HEK293 (cell line): ENCODE results near the gene KLHL21.
A peak's percentile ranks its signal among the peaks of the same experiment; 100 is the strongest.

Source experiments
- BCL11A ChIP-seq: fragments of 450-650 bp; formaldehyde crosslinking; IDR thresholded peaks from 2 replicates; pipeline ENCODE4 v1.5.1; 2016; ENCODE audit warnings: low read depth, missing biosample characterization, missing genetic modification characterization
- GLI4 ChIP-seq: fragments of 450-650 bp; formaldehyde crosslinking; IDR thresholded peaks from 2 replicates; pipeline ENCODE4 v1.5.1; 2016; ENCODE audit warnings: missing biosample characterization, missing genetic modification characterization
- OVOL3 ChIP-seq: fragments of 450-650 bp; formaldehyde crosslinking; IDR thresholded peaks from 2 replicates; pipeline ENCODE4 v1.5.1; 2016; ENCODE audit warnings: missing biosample characterization, missing genetic modification characterization
- REPIN1 ChIP-seq: fragments of 450-650 bp; formaldehyde crosslinking; IDR thresholded peaks from 2 replicates; pipeline ENCODE4 v1.5.1; 2017; ENCODE audit warnings: missing biosample characterization, missing genetic modification characterization, low read depth
- SCRT2 ChIP-seq: fragments of 450-650 bp; formaldehyde crosslinking; IDR thresholded peaks from 2 replicates; pipeline ENCODE4 v1.5.1; 2016; ENCODE audit warnings: missing biosample characterization, missing genetic modification characterization
- SP3 ChIP-seq: fragments of 450-650 bp; formaldehyde crosslinking; IDR thresholded peaks from 2 replicates; pipeline ENCODE4 v1.5.1; 2016; ENCODE audit warnings: missing biosample characterization, missing genetic modification characterization
- SP7 ChIP-seq: fragments of 450-650 bp; formaldehyde crosslinking; IDR thresholded peaks from 2 replicates; pipeline ENCODE4 v1.5.1; 2016; ENCODE audit warnings: missing biosample characterization, missing genetic modification characterization
- ZBTB8A ChIP-seq: fragments of 450-650 bp; formaldehyde crosslinking; IDR thresholded peaks from 2 replicates; pipeline ENCODE4 v1.5.1; 2016; ENCODE audit warnings: missing biosample characterization, missing genetic modification characterization
- ZFHX2 ChIP-seq: fragments of 450-650 bp; formaldehyde crosslinking; conservative IDR thresholded peaks from 2 replicates; pipeline ENCODE4 v1.5.1; 2016; ENCODE audit warnings: missing biosample characterization, missing genetic modification characterization
- ZNF112 ChIP-seq: fragments of 450-650 bp; formaldehyde crosslinking; IDR thresholded peaks from 2 replicates; pipeline ENCODE4 v1.5.0; 2017; ENCODE audit warnings: missing biosample characterization, missing genetic modification characterization
- ZNF114 ChIP-seq: fragments of 450-650 bp; formaldehyde crosslinking; IDR thresholded peaks from 2 replicates; pipeline ENCODE4 v1.5.0; 2017; ENCODE audit warnings: missing biosample characterization, missing genetic modification characterization
- ZNF2 ChIP-seq: fragments of 450-650 bp; formaldehyde crosslinking; IDR thresholded peaks from 2 replicates; pipeline ENCODE4 v1.5.1; 2016; ENCODE audit warnings: missing biosample characterization, missing genetic modification characterization
- ZNF354C ChIP-seq: fragments of 450-650 bp; formaldehyde crosslinking; IDR thresholded peaks from 2 replicates; pipeline ENCODE4 v1.5.1; 2016; ENCODE audit warnings: missing biosample characterization, missing genetic modification characterization, low read depth, borderline replicate concordance
- ZNF391 ChIP-seq: fragments of 450-650 bp; formaldehyde crosslinking; IDR thresholded peaks from 2 replicates; pipeline ENCODE4 v1.5.1; 2016; ENCODE audit warnings: low read depth, missing biosample characterization, missing genetic modification characterization, borderline replicate concordance
- ZNF777 ChIP-seq: fragments of 450-650 bp; formaldehyde crosslinking; IDR thresholded peaks from 2 replicates; pipeline ENCODE4 v1.5.1; 2017; ENCODE audit warnings: missing biosample characterization, missing genetic modification characterization, borderline replicate concordance
- TF ChIP-seq, protein P1 (sequence below): fragments of 450-650 bp; formaldehyde crosslinking; IDR thresholded peaks from 2 replicates; pipeline ENCODE4 v1.5.1; 2016; ENCODE audit warnings: missing biosample characterization, missing genetic modification characterization
- TF ChIP-seq, protein P2 (sequence below): fragments of 450-650 bp; formaldehyde crosslinking; IDR thresholded peaks from 2 replicates; pipeline ENCODE4 v1.5.1; 2016; ENCODE audit warnings: missing biosample characterization, missing genetic modification characterization
- TF ChIP-seq, protein P3 (sequence below): fragments of 450-650 bp; formaldehyde crosslinking; IDR thresholded peaks from 2 replicates; pipeline ENCODE4 v1.5.1; 2016; ENCODE audit warnings: missing biosample characterization, missing genetic modification characterization, borderline replicate concordance
- TF ChIP-seq, protein P4 (sequence below): fragments of 450-650 bp; formaldehyde crosslinking; IDR thresholded peaks from 2 replicates; pipeline ENCODE4 v1.5.1; 2017; ENCODE audit warnings: missing biosample characterization, missing genetic modification characterization
- TF ChIP-seq, protein P5 (sequence below): fragments of 450-650 bp; formaldehyde crosslinking; IDR thresholded peaks from 2 replicates; pipeline ENCODE4 v1.5.1; 2017; ENCODE audit warnings: missing biosample characterization, missing genetic modification characterization
- TF ChIP-seq, protein P6 (sequence below): fragments of 450-650 bp; formaldehyde crosslinking; IDR thresholded peaks from 2 replicates; pipeline ENCODE4 v1.5.1; 2017; ENCODE audit warnings: missing biosample characterization, missing genetic modification characterization
- TF ChIP-seq, protein P7 (sequence below): fragments of 450-650 bp; formaldehyde crosslinking; IDR thresholded peaks from 2 replicates; pipeline ENCODE4 v1.5.1; 2016; ENCODE audit warnings: missing biosample characterization, missing genetic modification characterization

Gene KLHL21

DNA sequence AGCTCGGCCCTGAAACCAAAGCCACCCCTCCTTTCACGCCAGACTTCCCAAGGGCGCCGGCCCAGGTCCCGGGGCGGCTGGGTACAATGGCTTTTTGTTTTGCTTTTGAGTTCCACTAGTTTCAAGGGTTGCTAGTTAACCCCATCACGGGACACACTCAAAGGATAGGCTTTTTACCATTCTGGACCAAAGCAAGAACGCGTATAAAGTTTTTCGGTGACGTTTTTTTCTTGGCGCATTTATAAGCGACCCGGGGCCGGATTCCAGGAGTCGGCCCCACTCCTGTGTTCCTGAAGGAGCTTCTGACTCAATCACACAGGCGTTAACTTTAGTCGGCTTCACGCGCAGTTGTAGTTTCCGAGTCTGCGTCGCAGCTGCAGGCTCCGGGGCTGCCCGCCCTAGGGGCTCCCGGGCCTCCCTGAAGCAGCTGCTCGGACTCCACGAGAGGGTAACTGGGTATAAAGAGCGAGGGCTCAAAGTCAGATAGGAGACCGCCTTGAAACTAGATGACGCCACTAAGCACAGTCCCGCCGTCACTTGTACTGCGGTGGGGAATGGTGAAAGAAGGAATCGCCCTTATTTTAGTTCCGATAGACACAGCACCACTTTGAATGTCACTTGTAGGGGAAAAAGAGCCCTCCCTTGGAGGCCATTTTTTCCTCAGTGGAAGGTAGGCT lies 707 bp upstream of the KLHL21 start (continued):
- TF ChIP-seq, protein P1, sequence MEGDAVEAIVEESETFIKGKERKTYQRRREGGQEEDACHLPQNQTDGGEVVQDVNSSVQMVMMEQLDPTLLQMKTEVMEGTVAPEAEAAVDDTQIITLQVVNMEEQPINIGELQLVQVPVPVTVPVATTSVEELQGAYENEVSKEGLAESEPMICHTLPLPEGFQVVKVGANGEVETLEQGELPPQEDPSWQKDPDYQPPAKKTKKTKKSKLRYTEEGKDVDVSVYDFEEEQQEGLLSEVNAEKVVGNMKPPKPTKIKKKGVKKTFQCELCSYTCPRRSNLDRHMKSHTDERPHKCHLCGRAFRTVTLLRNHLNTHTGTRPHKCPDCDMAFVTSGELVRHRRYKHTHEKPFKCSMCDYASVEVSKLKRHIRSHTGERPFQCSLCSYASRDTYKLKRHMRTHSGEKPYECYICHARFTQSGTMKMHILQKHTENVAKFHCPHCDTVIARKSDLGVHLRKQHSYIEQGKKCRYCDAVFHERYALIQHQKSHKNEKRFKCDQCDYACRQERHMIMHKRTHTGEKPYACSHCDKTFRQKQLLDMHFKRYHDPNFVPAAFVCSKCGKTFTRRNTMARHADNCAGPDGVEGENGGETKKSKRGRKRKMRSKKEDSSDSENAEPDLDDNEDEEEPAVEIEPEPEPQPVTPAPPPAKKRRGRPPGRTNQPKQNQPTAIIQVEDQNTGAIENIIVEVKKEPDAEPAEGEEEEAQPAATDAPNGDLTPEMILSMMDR (tag by site-specific recombination), result no peak
- TF ChIP-seq SCRT2, result no peak
- TF ChIP-seq ZNF354C (tag by site-specific recombination), result no peak
- TF ChIP-seq ZNF2 (tag by site-specific recombination), result no peak
- TF ChIP-seq, protein P2, sequence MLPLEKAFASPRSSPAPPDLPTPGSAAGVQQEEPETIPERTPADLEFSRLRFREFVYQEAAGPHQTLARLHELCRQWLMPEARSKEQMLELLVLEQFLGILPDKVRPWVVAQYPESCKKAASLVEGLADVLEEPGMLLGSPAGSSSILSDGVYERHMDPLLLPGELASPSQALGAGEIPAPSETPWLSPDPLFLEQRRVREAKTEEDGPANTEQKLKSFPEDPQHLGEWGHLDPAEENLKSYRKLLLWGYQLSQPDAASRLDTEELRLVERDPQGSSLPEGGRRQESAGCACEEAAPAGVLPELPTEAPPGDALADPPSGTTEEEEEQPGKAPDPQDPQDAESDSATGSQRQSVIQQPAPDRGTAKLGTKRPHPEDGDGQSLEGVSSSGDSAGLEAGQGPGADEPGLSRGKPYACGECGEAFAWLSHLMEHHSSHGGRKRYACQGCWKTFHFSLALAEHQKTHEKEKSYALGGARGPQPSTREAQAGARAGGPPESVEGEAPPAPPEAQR, result no peak
- TF ChIP-seq ZFHX2, result no peak
- TF ChIP-seq, protein P3, sequence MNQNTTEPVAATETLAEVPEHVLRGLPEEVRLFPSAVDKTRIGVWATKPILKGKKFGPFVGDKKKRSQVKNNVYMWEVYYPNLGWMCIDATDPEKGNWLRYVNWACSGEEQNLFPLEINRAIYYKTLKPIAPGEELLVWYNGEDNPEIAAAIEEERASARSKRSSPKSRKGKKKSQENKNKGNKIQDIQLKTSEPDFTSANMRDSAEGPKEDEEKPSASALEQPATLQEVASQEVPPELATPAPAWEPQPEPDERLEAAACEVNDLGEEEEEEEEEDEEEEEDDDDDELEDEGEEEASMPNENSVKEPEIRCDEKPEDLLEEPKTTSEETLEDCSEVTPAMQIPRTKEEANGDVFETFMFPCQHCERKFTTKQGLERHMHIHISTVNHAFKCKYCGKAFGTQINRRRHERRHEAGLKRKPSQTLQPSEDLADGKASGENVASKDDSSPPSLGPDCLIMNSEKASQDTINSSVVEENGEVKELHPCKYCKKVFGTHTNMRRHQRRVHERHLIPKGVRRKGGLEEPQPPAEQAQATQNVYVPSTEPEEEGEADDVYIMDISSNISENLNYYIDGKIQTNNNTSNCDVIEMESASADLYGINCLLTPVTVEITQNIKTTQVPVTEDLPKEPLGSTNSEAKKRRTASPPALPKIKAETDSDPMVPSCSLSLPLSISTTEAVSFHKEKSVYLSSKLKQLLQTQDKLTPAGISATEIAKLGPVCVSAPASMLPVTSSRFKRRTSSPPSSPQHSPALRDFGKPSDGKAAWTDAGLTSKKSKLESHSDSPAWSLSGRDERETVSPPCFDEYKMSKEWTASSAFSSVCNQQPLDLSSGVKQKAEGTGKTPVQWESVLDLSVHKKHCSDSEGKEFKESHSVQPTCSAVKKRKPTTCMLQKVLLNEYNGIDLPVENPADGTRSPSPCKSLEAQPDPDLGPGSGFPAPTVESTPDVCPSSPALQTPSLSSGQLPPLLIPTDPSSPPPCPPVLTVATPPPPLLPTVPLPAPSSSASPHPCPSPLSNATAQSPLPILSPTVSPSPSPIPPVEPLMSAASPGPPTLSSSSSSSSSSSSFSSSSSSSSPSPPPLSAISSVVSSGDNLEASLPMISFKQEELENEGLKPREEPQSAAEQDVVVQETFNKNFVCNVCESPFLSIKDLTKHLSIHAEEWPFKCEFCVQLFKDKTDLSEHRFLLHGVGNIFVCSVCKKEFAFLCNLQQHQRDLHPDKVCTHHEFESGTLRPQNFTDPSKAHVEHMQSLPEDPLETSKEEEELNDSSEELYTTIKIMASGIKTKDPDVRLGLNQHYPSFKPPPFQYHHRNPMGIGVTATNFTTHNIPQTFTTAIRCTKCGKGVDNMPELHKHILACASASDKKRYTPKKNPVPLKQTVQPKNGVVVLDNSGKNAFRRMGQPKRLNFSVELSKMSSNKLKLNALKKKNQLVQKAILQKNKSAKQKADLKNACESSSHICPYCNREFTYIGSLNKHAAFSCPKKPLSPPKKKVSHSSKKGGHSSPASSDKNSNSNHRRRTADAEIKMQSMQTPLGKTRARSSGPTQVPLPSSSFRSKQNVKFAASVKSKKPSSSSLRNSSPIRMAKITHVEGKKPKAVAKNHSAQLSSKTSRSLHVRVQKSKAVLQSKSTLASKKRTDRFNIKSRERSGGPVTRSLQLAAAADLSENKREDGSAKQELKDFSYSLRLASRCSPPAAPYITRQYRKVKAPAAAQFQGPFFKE (tag by site-specific recombination), result no peak
- no peak for TF ChIP-seq REPIN1 (tag by site-specific recombination)
- TF ChIP-seq SP7 (tag by site-specific recombination), result peak; percentile 52
- TF ChIP-seq ZBTB8A (tag by site-specific recombination), result no peak; the same call in none of the 2 replicates
- TF ChIP-seq ZNF112, result no peak
- TF ChIP-seq ZNF777 (tag by site-specific recombination), result no peak
- TF ChIP-seq, protein P4, sequence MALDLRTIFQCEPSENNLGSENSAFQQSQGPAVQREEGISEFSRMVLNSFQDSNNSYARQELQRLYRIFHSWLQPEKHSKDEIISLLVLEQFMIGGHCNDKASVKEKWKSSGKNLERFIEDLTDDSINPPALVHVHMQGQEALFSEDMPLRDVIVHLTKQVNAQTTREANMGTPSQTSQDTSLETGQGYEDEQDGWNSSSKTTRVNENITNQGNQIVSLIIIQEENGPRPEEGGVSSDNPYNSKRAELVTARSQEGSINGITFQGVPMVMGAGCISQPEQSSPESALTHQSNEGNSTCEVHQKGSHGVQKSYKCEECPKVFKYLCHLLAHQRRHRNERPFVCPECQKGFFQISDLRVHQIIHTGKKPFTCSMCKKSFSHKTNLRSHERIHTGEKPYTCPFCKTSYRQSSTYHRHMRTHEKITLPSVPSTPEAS (tag by site-specific recombination), result no peak
- no peak; the same call in 1 of the 2 replicates for TF ChIP-seq BCL11A (tag by site-specific recombination)
- TF ChIP-seq, protein P5, sequence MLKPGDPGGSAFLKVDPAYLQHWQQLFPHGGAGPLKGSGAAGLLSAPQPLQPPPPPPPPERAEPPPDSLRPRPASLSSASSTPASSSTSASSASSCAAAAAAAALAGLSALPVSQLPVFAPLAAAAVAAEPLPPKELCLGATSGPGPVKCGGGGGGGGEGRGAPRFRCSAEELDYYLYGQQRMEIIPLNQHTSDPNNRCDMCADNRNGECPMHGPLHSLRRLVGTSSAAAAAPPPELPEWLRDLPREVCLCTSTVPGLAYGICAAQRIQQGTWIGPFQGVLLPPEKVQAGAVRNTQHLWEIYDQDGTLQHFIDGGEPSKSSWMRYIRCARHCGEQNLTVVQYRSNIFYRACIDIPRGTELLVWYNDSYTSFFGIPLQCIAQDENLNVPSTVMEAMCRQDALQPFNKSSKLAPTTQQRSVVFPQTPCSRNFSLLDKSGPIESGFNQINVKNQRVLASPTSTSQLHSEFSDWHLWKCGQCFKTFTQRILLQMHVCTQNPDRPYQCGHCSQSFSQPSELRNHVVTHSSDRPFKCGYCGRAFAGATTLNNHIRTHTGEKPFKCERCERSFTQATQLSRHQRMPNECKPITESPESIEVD (tag by site-specific recombination), result no peak
- TF ChIP-seq, protein P6, sequence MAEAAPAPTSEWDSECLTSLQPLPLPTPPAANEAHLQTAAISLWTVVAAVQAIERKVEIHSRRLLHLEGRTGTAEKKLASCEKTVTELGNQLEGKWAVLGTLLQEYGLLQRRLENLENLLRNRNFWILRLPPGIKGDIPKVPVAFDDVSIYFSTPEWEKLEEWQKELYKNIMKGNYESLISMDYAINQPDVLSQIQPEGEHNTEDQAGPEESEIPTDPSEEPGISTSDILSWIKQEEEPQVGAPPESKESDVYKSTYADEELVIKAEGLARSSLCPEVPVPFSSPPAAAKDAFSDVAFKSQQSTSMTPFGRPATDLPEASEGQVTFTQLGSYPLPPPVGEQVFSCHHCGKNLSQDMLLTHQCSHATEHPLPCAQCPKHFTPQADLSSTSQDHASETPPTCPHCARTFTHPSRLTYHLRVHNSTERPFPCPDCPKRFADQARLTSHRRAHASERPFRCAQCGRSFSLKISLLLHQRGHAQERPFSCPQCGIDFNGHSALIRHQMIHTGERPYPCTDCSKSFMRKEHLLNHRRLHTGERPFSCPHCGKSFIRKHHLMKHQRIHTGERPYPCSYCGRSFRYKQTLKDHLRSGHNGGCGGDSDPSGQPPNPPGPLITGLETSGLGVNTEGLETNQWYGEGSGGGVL (tag by site-specific recombination), result no peak
- TF ChIP-seq ZNF391 (tag by site-specific recombination), result no peak
- no peak for TF ChIP-seq GLI4 (tag by site-specific recombination)
- TF ChIP-seq SP3, result no peak
- no peak for TF ChIP-seq OVOL3 (tag by site-specific recombination)
- TF ChIP-seq ZNF114 (tag by site-specific recombination), result no peak
- TF ChIP-seq, protein P7, sequence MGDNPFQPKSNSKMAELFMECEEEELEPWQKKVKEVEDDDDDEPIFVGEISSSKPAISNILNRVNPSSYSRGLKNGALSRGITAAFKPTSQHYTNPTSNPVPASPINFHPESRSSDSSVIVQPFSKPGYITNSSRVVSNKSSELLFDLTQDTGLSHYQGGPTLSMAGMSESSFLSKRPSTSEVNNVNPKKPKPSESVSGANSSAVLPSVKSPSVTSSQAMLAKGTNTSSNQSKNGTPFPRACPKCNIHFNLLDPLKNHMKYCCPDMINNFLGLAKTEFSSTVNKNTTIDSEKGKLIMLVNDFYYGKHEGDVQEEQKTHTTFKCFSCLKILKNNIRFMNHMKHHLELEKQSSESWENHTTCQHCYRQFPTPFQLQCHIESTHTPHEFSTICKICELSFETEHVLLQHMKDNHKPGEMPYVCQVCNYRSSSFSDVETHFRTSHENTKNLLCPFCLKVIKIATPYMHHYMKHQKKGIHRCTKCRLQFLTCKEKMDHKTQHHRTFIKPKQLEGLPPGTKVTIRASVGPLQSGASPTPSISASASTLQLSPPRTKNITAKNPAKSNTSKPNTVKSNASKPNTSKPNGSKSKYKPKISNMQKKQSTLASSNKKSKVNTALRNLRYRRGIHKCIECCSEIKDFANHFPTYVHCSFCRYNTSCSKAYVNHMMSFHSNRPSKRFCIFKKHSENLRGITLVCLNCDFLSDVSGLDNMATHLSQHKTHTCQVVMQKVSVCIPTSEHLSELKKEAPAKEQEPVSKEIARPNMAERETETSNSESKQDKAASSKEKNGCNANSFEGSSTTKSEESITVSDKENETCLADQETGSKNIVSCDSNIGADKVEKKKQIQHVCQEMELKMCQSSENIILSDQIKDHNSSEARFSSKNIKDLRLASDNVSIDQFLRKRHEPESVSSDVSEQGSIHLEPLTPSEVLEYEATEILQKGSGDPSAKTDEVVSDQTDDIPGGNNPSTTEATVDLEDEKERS (tag by site-specific recombination), result no peak
